Stimulated activated CD8-positive, alpha-beta memory T cell treated with anti-CD3 and anti-CD28 coated beads, Interleukin-7, amount 100 ng/mL, for 24 hours (primary cell): ENCODE results near the gene KCNIP1.

Source experiments
- DNase-seq: peaks from one replicate; pipeline ENCODE4 v3.0.0-alpha.2; 2020; ENCODE audit warnings: low read depth

Gene KCNIP1

DNA sequence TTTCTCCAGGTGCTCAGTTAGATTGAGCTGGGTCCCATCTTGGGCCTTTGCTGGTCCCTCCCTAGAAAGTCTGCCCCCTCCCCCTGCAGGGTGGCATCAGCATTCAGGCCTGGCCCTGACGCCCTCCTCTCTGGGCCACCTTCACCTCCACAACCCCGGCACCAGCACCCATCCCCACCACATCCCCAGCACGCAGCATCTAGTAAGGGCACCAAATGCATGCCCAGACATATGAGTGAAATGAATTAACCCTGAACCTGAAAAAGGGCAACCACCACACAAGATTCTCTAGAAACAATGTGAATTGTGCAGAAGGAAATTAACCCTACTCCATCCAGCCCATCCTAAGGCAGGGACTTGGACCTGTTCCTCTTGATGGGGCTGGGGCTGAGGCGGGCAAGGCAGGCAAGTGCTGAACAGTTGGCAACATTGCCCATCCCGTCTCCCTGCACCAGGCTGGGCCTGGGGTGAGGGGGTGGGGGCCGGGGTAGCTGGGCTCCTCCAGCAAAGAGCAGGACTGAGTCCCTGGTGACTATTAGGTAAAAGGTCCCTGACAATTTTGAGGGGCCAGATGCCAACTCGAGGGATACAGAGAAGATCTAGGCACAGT is 125.9 kb downstream of the KCNIP1 start:
- no peak for DNase-seq

DNA sequence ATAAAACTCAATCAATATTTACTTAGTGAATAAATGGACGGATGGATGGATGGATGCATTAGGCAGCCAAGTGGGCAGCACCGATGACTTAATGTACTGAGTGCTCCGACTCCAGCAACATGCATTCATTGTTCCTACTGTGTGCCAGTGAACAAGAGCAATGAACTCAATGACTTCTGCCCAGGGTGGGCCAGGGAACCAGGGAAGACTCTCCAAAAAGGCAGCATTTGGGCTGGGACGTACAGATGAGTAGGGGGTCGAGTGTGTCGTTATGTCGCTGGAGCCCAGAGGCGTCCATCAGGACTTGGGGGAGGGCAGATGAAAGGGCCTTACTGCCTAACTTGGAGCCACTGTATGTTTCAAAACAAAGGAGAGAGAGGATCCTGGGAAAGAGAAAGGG is 126.4 kb downstream of the KCNIP1 start:
- DNase-seq = no peak

DNA sequence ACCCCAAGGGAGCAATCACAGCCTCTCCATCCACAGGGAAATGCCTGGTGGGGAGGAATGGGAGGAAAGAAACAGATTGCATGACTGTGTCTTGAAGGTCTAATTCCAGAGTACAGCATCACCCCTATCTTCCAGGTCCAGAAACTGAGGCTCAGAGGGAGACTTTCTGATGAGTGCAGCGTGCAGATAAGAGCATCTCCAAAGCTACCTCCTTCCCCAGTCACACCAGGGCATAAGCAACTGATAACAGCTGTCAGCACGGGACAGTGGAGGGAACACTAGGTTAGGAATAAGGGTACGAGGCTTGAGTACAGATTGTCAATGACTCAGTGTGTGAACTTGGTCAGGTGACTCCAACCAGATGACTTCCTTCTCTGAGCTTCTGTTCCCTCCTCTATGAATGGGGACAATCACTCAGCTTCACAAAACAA is 126.9 kb downstream of the KCNIP1 start:
- no peak for DNase-seq

DNA sequence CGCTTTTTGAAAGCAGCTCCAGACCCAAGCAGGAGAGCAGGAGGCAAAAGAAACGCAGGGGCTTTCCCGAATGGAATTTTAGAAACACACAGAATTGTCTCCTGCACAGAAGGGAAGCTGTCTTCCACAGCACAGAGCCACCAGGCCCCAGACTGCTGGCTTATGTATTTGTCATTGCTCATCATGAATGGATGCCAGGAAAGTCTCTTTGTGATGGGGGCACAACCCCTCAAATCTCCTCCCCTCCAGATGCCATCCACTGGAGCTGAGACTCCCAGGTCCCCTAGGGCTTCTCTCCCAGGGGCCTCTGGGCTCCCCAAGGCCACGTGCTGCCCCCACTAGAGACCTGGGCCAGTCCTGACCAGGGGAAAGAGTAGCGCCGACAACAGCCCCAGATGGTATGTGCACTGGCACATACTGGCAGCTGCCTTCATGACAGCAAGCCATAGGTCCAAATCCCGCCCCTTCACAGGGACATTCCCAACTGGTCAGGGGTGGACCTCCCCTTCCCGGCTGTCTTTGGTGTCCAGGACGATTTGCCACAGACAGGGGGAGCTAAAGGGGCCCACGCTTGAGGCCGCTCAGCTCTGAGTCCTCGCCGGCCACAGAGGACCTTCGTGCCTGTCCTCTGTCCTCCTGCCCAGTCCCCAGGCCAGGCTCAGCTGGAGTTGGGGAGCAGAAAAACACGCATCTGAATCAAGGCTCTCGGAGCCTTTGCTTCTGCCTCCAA is 127.8 kb downstream of the KCNIP1 start:
- DNase-seq = no peak

- no peak for DNase-seq
These were observed 128.6 kb downstream of the KCNIP1 start for GRCh38 chr5:170632266-170632984.

GRCh38 chr5:170632985-170633234 is 129.1 kb downstream of the KCNIP1 start:
- DNase-seq = peak; percentile 24

- no peak for DNase-seq
These were observed 129.6 kb downstream of the KCNIP1 start for GRCh38 chr5:170633235-170634081.

DNA sequence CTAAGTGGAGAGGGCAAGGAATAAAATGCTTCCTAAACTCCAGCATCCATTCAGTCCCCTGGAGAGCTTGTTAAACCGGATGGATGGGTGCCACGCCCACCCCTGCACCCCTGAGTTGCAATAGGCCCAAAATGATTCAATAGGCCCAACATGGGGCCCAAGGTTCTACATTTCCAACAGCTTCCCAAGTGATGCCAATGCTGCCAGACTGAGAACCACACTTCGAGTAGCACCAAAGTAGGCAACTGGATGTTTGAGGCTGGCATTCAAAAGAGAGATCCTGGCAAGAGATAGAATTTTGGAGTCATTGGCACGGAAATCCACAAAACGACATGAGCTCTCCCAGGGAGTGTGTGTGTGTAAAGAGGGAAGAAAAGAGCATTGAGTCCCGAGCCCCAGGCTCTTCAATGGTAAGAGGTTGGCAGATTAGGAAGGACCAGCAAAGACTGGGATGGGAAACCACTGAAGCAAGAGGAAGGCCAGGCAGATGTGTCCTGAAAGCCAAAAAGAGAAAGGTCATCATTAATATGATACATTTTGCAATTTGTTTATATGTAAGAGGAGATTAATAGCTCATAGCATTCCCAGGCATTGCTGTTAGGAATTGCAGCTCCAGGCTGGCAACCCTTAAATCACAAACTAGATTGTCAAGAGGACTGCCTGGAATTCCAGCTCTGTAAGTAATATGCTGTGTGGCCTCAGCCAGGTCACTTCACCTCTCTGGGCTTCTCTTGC is 130.6 kb downstream of the KCNIP1 start:
- no peak for DNase-seq

DNA sequence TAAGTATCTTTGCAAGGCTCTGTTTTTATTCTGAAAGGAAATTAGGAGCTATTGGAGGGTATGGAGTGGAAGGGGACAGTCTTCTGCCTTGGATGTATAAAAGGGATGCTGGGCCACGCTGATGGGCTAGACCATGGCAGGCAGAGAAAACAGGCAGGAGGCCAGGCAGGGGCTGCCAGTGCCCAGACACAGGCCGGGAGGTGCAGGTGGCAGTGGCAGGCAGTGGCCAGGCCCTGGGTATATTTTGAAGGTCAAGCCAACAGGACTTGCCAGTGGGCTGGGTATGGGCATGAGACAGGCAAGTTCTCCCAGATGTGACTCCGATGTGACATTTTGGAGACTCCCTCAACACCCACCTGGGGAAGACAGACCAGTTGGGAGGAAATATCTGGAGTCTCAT is 131.9 kb downstream of the KCNIP1 start:
- no peak for DNase-seq

GRCh38 chr5:170636206-170636605 is 132.4 kb downstream of the KCNIP1 start:
- DNase-seq = no peak

- DNase-seq = no peak
These were observed 133.1 kb downstream of the KCNIP1 start for GRCh38 chr5:170636801-170637477.

DNA sequence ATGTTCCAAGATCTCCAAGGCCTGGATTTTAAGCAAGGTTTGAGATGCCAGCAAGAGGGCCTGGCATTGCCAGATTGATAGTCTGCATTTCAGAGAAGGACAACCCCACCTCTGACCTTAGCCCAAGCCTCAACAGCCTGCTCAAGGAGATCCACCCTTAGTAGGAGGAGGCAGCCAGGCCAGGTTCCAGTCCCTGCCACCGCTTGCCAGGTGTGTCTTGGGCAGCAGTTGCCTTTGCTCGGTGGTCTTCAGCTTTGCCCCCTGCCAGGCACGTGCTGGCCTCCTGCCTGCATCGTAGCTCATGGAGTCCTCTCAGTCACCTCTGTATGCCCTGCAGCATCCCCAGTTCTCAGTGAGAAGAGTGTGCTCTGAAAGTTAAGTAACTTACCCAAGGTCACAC is 134.2 kb downstream of the KCNIP1 start:
- DNase-seq = no peak

- DNase-seq = peak; percentile 58
These were observed 134.8 kb downstream of the KCNIP1 start for GRCh38 chr5:170638454-170639220.

DNA sequence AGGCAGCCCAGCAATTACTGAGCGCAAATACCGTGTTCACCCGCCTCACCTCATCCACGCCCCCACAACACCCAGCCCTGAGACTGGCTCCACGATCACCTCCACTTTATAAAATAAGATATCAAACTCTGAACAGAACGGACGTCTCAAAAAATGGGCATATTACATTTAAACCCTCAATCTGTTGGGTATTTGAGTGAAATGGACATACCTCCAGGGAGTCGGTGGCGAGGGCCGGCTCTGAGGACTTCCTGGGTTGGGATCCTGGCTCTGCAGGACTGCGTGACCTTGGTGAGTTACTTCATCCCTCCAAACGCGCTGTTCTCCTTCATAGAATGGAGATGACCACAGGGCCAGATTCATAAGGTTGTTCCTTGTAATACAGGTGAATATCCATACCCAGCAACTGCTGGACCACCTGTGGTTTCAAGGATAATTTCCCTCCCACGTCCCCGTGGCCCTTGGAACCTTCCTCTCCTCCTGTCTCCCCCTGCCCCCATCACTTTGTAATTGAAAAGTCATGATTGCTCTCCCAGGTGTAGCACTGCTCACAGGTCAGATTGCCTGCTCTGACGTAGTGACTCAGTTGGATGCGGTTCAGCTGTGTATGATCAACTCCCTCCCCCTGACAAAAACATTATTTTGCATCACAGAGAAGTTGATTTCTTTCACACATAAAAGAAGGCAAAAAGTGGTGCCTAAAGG is 135.6 kb downstream of the KCNIP1 start:
- no peak for DNase-seq

GRCh38 chr5:170640731-170641588 is 137.1 kb downstream of the KCNIP1 start:
- no peak for DNase-seq

GRCh38 chr5:170641589-170642031 is 137.8 kb downstream of the KCNIP1 start:
- no peak for DNase-seq

DNA sequence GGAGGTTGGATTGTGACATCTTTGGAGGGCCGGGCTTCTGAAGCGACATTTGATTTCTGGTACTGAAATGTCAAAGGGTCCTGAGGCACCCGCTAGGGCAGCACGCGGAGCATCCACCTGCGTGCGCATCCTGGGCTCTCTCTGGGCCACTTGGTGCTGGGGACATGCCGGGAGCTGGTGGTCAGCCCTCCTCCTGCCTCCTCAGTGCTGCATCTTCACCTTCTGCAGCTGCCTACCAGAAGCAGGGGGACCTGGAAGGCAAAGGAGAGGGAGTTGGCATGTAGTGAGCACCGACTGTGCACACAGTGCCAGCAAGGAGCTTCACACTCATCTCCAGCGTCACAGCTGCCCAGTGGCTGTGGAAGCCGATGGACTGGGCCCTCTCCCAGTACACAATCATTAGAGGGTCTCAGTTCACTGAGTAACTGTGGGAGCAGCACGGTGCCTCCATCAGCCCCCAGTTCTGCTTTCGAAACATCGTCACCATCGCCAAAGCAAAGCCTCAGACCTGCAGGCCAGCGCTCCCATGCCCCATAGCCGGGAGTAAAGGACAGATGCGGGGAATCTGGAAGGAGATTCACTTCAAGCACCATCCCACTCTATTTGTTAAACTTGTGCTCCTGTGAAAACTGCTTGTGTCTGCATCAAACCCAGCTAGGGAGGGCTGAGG is 138.4 kb downstream of the KCNIP1 start:
- DNase-seq = no peak

DNA sequence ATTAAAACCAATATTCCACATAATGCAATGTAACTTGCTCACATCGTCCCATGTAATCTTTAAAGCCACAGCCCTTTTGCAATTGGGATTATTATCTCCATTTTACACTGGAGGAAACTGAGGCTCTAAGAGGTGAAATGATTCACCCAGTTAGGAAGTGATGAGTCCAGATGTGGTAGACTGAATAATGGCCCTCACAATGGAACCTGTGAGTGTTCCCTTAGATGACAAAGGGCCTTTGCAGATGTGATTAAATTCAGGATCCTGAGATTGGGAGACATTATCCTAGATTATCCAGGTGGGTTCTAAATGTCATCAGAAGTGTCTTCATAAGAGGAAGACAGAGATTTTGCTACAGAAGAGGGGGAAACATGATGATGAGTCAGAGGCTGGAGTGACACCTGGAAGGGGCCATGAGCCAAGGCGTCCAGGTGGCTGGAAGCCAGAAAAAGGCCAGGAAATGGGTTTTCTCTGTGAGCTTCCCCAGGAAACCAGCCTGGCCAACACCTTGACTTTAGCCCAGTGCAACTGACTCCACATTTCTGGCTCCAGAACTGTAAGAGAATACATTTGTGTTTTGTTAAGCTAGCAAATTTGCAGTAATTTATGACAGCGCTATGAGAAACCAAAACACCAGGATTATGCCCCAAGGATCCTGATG is 139.1 kb downstream of the KCNIP1 start:
- DNase-seq = no peak
